Adrenal gland (tissue), 12 donors: ENCODE results near the gene RAD23B. TPM values are rescaled to one million over a fixed set of nuclear protein-coding genes. Genes with fewer than 3 reads are reported as not detected.

ENCODE experiments used
- DNase-seq, 7 donors: peaks; one replicate each; pipeline ENCODE4 v3.0.0-alpha.2; 2019 to 2020
- H3K27ac ChIP-seq, 5 donors: fragments of 200-600 bp; sonication (generic) in 4 of 5; 1 replicate in 3 of 5; 2 replicates in 2 of 5; pipeline versions ENCODE4 v1.5.1 to v1.8.0; 2016 to 2020; ENCODE audit warnings: mild to moderate bottlenecking in 1 of 5
- H3K27me3 ChIP-seq: fragments of 200-600 bp; 2 replicates; pipeline ENCODE4 v1.8.0; 2021
- H3K36me3 ChIP-seq, 2 donors: fragments of 200-600 bp; replicated peaks in 1 of 2; 1 replicate in 1 of 2; 2 replicates in 1 of 2; pipeline versions ENCODE4 v1.5.1 to v1.8.0; 2018 to 2022
- H3K4me1 ChIP-seq, 2 donors: fragments of 200-600 bp; replicated peaks in 1 of 2; 1 replicate in 1 of 2; 2 replicates in 1 of 2; pipeline versions ENCODE4 v1.5.1 to v1.8.0; 2018 to 2021
- H3K4me3 ChIP-seq, 4 donors: fragments of 200-600 bp; sonication (generic) in 3 of 4; one replicate each; pipeline ENCODE4 v1.5.1; 2016 to 2018
- H3K9me3 ChIP-seq, 3 donors: fragments of 200-600 bp; sonication (generic) in 1 of 3; replicated peaks in 1 of 3; 1 replicate in 2 of 3; 2 replicates in 1 of 3; pipeline versions ENCODE4 v1.5.1 to v1.8.0; 2016 to 2021
- CTCF ChIP-seq, 6 experiments: fragments of 450-650 bp in 4 of 6; fragments of 200-600 bp in 2 of 6; sonication (generic) in 1 of 6; IDR thresholded peaks; 1 replicate in 5 of 6; 2 replicates in 1 of 6; pipeline versions ENCODE4 v1.5.1 to v1.8.0; 2016 to 2021; ENCODE audit warnings: antibody characterized with exemption in 6 of 6, mild to moderate bottlenecking in 2 of 6, moderate library complexity in 1 of 6
- POLR2A ChIP-seq, 2 donors: fragments of 450-650 bp; IDR thresholded peaks; one replicate each; pipeline ENCODE4 v1.6.1; 2017; ENCODE audit warnings: antibody characterized with exemption in 2 of 2, mild to moderate bottlenecking in 2 of 2, moderate library complexity in 1 of 2
- WGBS, 4 donors: extraction: QIAGEN DNeasy Blood & Tissue Kit in 2 of 4; methylation state at CpG; one replicate each; pipeline versions ENCODE4 v1.1.5 to v1.1.7; 2013 to 2017; 5-methylcytosine and 5-hydroxymethylcytosine counted together
- intact Hi-C, 2 donors: fragments of 100-400 bp; cut with DNase I; formaldehyde crosslinking; loops; one replicate each; pipeline versions ENCODE4 v1.14.1 to v1.15.0; 2022 to 2023
- polyA plus RNA-seq, 3 donors: library from polyadenylated mRNA; stranded (reverse); fragments of 200-250 nt in 2 of 3; fragments of 350-450 nt in 1 of 3; fragmentation: Illumina TruSeq in 1 of 3; extraction: RNeasy Lipid Tissue Mini Kit (QIAGEN cat#74804) in 1 of 3; gene quantifications; one replicate each; pipeline ENCODE4 v1.2.3, GENCODE V29; 2013 to 2014
- total RNA-seq, 9 donors: library from RNA; depleted of rRNA in 4 of 9; stranded (reverse); fragments of >200 nt in 4 of 9; fragments of 120-200 nt in 1 of 9; fragmentation: NEBNext Ultra II Directional in 1 of 9; extraction: Animal tissue kit (Norgen Biotek cat#: 25700) in 1 of 9; gene quantifications; one replicate each; pipeline versions ENCODE4 v1.1.0 to v1.2.4, GENCODE V29; 2013 to 2023
- donor health status: healthy with polysubstance abuse.
- donor health status: Bipolar disorder and iron deficiency.
- donor health status: DM: yes; HTN: yes; CAD: no.
- donor health status: DM: no; HTN: no; CAD: no.
- donor health status: DM: no; HTN: no; CAD: no.
- donor health status: DM: yes; HTN: yes; CAD: no.

The RAD23B gene
- total and polyA plus RNA-seq, 12 donors: 31.7 to 222 (median 75.4) TPM

GRCh38 chr9:107351382-107352045 lies 68.4 kb downstream of the RAD23B start:
- no peaks in the 10 kb centered on the region for H3K9me3 ChIP-seq
- TF ChIP-seq CTCF (IDR thresholded peaks at IDR 0.05) (no peak), POLR2A (IDR thresholded peaks at IDR 0.05) (no peak)
- intact Hi-C loops: no loop called here
- H3K4me3 ChIP-seq: no peak overlapping the region
- no peaks in the 10 kb centered on the region for H3K27me3 ChIP-seq
- H3K27ac ChIP-seq: no peak overlapping the region
- DNase-seq: no peak
- 83 to 86% (median 86%) methylated on average over 6 of the region's 6 CpGs for WGBS, 4 donors
- no peaks in the 10 kb centered on the region for H3K36me3 ChIP-seq
- no peaks in the 10 kb centered on the region for H3K4me1 ChIP-seq

- intact Hi-C loops: no loop called here
- no peaks in the 10 kb centered on the region for H3K27me3 ChIP-seq
- no peaks in the 10 kb centered on the region for H3K36me3 ChIP-seq
- H3K4me1 ChIP-seq: no peaks in the 10 kb centered on the region
- TF ChIP-seq CTCF (IDR thresholded peaks at IDR 0.05) (no peak), POLR2A (IDR thresholded peaks at IDR 0.05) (no peak)
- WGBS, 4 donors: 77 to 90% (median 83%) methylated on average over 3 of the region's 3 CpGs
- no peaks in the 10 kb centered on the region for H3K9me3 ChIP-seq
- no peak overlapping the region for H3K27ac ChIP-seq
- H3K4me3 ChIP-seq: no peak overlapping the region
- DNase-seq: no peak
Measured at GRCh38 chr9:107355394-107355793, 72.3 kb downstream of the RAD23B start.

- no peak overlapping the region for H3K4me3 ChIP-seq
- no peak overlapping the region for H3K27ac ChIP-seq
- DNase-seq: peak in 1 of 7 donors; percentile 43
- no peaks in the 10 kb centered on the region for H3K9me3 ChIP-seq
- H3K4me1 ChIP-seq: no peaks in the 10 kb centered on the region
- intact Hi-C loops: no loop called here
- no peaks in the 10 kb centered on the region for H3K36me3 ChIP-seq
- TF ChIP-seq CTCF (IDR thresholded peaks at IDR 0.05) (no peak), POLR2A (IDR thresholded peaks at IDR 0.05) (no peak)
- H3K27me3 ChIP-seq: no peaks in the 10 kb centered on the region
- WGBS, 4 donors: 70 to 83% (median 75%) methylated on average over 4 to 7 of the region's 7 CpGs
Measured at GRCh38 chr9:107358986-107359385, 75.9 kb downstream of the RAD23B start.

GRCh38 chr9:107360098-107360497 lies 77.0 kb downstream of the RAD23B start:
- no peaks in the 10 kb centered on the region for H3K36me3 ChIP-seq
- no peaks in the 10 kb centered on the region for H3K27me3 ChIP-seq
- no peak for TF ChIP-seq POLR2A (IDR thresholded peaks at IDR 0.05)
- TF ChIP-seq CTCF (IDR thresholded peaks at IDR 0.05): no peak
- no peak overlapping the region for H3K27ac ChIP-seq
- no peaks in the 10 kb centered on the region for H3K9me3 ChIP-seq
- H3K4me3 ChIP-seq: no peak overlapping the region
- peak in 1 of 7 donors; percentile 25 for DNase-seq
- intact Hi-C loops: no loop called here
- H3K4me1 ChIP-seq: no peaks in the 10 kb centered on the region
- 75 to 89% (median 86%) methylated on average over 4 to 7 of the region's 7 CpGs for WGBS, 4 donors
